ENCODE results near the gene TBC1D5. TPM values are rescaled to one million over a fixed set of nuclear protein-coding genes. Genes with fewer than 3 reads are reported as not detected.

TBC1D5 gene
- total and polyA plus RNA-seq, 2 of the 8 experiments (the other 6 are each of a cell fraction or from before 2014, with no cell fraction given), result 11.0 to 22.9 TPM

GRCh38 chr3:17292556-17292955, 449.9 kb downstream of the TBC1D5 start:
- Histone ChIP-seq H3K79me2 (ENCODE audit: control insufficient read depth in 1 of 2, insufficient read depth in 2 of 2, low read length in 2 of 2) (no peaks in the 10 kb centered on the region), H3K27ac (ENCODE audit: low read depth, low read length) (no peak overlapping the region), H4K8ac (ENCODE audit: extremely low read depth, insufficient read depth, low read length) (no peak overlapping the region), H3K4me2 (ENCODE audit: insufficient read depth in 1 of 2, low read depth in 2 of 2, low read length in 2 of 2) (no peak overlapping the region), H3K4ac (replicated peaks; ENCODE audit: insufficient read length, low read depth, low read length) (no peak overlapping the region), H2BK120ac (replicated peaks; ENCODE audit: low read depth, low read length) (no peak overlapping the region), H3K4me1 (replicated peaks in 1 of 4; ENCODE audit: control insufficient read depth in 3 of 4, insufficient read depth in 4 of 4, low read length in 3 of 4) (no peaks in the 10 kb centered on the region; a peak in 1 of 7 replicates), H3K79me1 (ENCODE audit: low read depth, low read length) (no peaks in the 10 kb centered on the region), H3K14ac (ENCODE audit: insufficient read length) (no peak overlapping the region), H2BK12ac (ENCODE audit: low read depth, low read length) (no peak overlapping the region), H2BK5ac (ENCODE audit: low read depth, low read length) (no peak overlapping the region), H2AK5ac (ENCODE audit: low read depth, low read length) (no peak overlapping the region), H3K4me3 (ENCODE audit: extremely low read depth in 1 of 4, insufficient read depth in 2 of 4, low read depth in 3 of 4, low read length in 4 of 4) (no peak overlapping the region), H4K91ac (replicated peaks; ENCODE audit: insufficient read length, low read length) (no peak overlapping the region), H2AFZ (ENCODE audit: low read length) (no peak overlapping the region), H2BK20ac (ENCODE audit: low read length) (no peak overlapping the region), H3K18ac (ENCODE audit: extremely low read depth, low read length) (no peak overlapping the region), H3K36me3 (ENCODE audit: control insufficient read depth in 2 of 4, insufficient read depth in 4 of 4, low read length in 3 of 4) (no peaks in the 10 kb centered on the region), H3K9ac (replicated peaks in 1 of 4; ENCODE audit: extremely low read depth in 1 of 4, low read depth in 3 of 4, low read length in 3 of 4) (no peak overlapping the region), H3K56ac (replicated peaks; ENCODE audit: insufficient read length, low read depth, low read length) (no peak overlapping the region), H3K9me3 (ENCODE audit: insufficient read depth in 2 of 2, low read depth in 1 of 2, low read length in 1 of 2) (no peaks in the 10 kb centered on the region), H2BK15ac (ENCODE audit: low read length) (no peak overlapping the region), H3K27me3 (replicated peaks in 1 of 4; ENCODE audit: control insufficient read depth in 3 of 4, extremely low read depth in 1 of 4, insufficient read depth in 3 of 4, low read length in 3 of 4) (no peaks in the 10 kb centered on the region), H4K20me1 (replicated peaks in 1 of 2; ENCODE audit: control insufficient read depth in 1 of 2, insufficient read depth in 2 of 2, low read length in 2 of 2) (no peaks in the 10 kb centered on the region), H3K23ac (ENCODE audit: insufficient read length) (no peak overlapping the region), H3K23me2 (ENCODE audit: low read depth, low read length) (no peaks in the 10 kb centered on the region), H4K5ac (ENCODE audit: insufficient read length, low read depth, low read length) (no peak overlapping the region)
- no peak for FAIRE-seq
- ChIA-PET POLR2A (ENCODE audit: partially characterized antibody) (no interaction called here), CTCF (ENCODE audit: partially characterized antibody) (no interaction called here)
- DNase-seq (ENCODE audit: low read depth in 1 of 2, low spot score in 2 of 2), result no peak
- TF ChIP-seq CHD2 (IDR thresholded peaks at IDR 0.05; ENCODE audit: low read length) (no peak), RNF2 (IDR thresholded peaks at IDR 0.05; ENCODE audit: borderline replicate concordance, low read depth, low read length, missing control alignments, poor library complexity, severe bottlenecking) (no peak), E2F6 (IDR thresholded peaks at IDR 0.05) (no peak)
